Omental fat pad (tissue), 4 donors: ENCODE data around the gene ZC3H12C. TPM values are rescaled to one million over a fixed set of nuclear protein-coding genes. Genes with fewer than 3 reads are reported as not detected.

Experiments
- ATAC-seq: fragments of 150-250 bp; one replicate; pipeline ENCODE4 v1.9.1; 2016; ENCODE audit warnings: mild to moderate bottlenecking, moderate library complexity; ENCODE audit not compliant: low FRiP score
- DNase-seq: peaks from one replicate; pipeline ENCODE4 v3.0.0-alpha.2; 2019; ENCODE audit warnings: low spot score
- total RNA-seq, 4 donors: library from RNA; depleted of rRNA; stranded (reverse); fragments of >200 nt; gene quantifications; one replicate each; pipeline ENCODE4 v1.1.0, GENCODE V29; 2016
- TF ChIP-seq, protein P1 (sequence below), 3 donors: fragments of 450-650 bp; IDR thresholded peaks; one replicate each; pipeline ENCODE4 v1.5.1; 2016 to 2017; ENCODE audit warnings: antibody characterized with exemption in 3 of 3, mild to moderate bottlenecking in 3 of 3, moderate library complexity in 2 of 3

The ZC3H12C gene
- total RNA-seq, 4 donors from 2014 or later = 12.0 to 19.4 (median 15.7) TPM

DNA sequence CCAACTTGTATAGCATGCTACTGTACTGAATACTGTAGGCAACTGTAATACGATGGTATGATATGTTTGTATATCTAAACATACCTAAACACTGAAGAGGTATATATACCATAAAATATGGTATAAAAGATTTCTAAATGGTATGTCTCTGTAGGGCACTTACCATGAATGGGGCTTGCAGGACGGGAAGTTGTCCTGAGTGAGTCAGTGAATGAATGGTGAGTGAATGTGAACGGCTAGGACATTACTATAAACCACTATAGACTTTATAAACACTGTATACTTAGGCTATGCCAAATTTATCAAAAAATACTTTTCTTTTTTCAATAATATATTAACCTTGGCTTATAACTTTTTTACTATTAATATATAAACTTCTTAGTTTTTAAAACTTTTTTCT lies 66.8 kb downstream of the ZC3H12C start:
- TF ChIP-seq, protein P1, sequence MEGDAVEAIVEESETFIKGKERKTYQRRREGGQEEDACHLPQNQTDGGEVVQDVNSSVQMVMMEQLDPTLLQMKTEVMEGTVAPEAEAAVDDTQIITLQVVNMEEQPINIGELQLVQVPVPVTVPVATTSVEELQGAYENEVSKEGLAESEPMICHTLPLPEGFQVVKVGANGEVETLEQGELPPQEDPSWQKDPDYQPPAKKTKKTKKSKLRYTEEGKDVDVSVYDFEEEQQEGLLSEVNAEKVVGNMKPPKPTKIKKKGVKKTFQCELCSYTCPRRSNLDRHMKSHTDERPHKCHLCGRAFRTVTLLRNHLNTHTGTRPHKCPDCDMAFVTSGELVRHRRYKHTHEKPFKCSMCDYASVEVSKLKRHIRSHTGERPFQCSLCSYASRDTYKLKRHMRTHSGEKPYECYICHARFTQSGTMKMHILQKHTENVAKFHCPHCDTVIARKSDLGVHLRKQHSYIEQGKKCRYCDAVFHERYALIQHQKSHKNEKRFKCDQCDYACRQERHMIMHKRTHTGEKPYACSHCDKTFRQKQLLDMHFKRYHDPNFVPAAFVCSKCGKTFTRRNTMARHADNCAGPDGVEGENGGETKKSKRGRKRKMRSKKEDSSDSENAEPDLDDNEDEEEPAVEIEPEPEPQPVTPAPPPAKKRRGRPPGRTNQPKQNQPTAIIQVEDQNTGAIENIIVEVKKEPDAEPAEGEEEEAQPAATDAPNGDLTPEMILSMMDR (IDR thresholded peaks at IDR 0.05) = no peak
- DNase-seq (no peak), ATAC-seq (no peak)

DNA sequence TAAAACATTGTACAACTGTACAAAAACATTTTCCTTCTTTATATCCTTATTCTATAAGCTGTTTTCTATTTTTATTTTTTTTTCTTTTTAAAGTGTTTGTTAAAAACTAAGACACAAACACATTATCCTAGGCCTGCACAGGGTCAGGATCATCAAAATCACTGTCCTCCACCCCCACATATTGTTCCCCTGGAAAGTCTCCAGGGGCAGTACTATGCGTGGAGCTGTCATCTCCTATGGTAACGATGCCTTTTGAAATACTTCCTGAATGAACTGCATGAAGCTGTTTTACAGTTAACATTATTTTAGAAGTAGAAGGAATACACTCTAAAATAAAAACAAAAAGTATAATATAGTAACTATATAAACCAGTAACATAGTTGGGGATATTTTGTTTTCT lies 67.2 kb downstream of the ZC3H12C start:
- ATAC-seq (no peak), DNase-seq (no peak)
- TF ChIP-seq, protein P1 (IDR thresholded peaks at IDR 0.05) = no peak

GRCh38 chr11:110161061-110161460 lies 67.9 kb downstream of the ZC3H12C start:
- DNase-seq (no peak), ATAC-seq (no peak)
- TF ChIP-seq, protein P1 (IDR thresholded peaks at IDR 0.05) = no peak

GRCh38 chr11:110162216-110162615 lies 69.0 kb downstream of the ZC3H12C start:
- DNase-seq (no peak), ATAC-seq (no peak)
- TF ChIP-seq, protein P1 (IDR thresholded peaks at IDR 0.05) = no peak

DNA sequence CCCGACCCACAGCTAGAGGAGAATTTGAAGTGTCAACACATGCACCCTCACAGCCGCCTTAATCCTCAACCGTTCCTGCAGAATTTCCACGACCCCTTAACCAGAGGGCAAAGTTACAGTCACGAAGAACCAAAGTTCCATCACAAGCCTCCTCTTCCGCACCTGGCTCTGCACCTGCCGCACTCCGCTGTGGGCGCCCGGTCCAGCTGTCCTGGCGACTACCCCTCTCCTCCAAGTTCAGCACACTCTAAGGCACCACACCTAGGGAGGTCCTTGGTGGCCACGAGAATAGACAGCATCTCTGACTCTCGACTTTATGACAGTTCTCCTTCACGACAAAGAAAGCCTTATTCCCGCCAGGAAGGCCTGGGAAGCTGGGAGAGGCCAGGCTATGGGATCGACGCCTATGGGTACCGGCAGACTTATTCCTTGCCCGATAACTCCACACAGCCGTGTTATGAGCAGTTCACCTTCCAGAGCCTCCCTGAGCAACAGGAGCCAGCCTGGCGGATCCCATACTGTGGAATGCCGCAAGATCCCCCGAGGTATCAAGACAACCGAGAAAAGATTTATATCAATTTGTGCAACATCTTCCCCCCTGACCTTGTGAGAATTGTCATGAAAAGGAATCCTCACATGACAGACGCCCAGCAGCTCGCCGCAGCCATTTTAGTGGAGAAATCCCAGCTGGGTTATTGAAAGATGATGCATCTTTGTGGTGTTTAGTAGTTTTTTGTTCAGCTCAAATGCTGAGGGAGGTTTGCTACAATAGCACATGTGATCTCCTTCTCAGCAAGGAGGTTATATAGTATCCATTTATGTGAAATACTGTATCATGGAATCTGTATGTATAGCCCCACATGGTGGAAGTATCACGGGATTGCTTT lies 72.1 kb downstream of the ZC3H12C start:
- DNase-seq (no peak), ATAC-seq (no peak)
- TF ChIP-seq, protein P1 (IDR thresholded peaks at IDR 0.05) = no peak

GRCh38 chr11:110168033-110168803 lies 75.0 kb downstream of the ZC3H12C start:
- DNase-seq (no peak), ATAC-seq (no peak)
- TF ChIP-seq, protein P1 (IDR thresholded peaks at IDR 0.05) = no peak
